CD14-positive monocyte (primary cell): Measurements from ENCODE around the gene CLEC1B. TPM values are rescaled to one million over a fixed set of nuclear protein-coding genes. Genes with fewer than 3 reads are reported as not detected.
A peak's percentile ranks its signal among the peaks of the same experiment; 100 is the strongest.
"Not testable (repeated sequence)": the region's sequence is repeated elsewhere in the genome, so short reads cannot be mapped to it uniquely, and the experiment has no call there.

Experiments
- DNase-seq, 3 donors: peaks; one replicate each; pipeline ENCODE4 v3.0.0-alpha.2; 2011 to 2022
- H2AFZ ChIP-seq: 2 replicates; pipeline ENCODE4 v1.6.0; 2012; ENCODE audit warnings: mild to moderate bottlenecking, low read depth, low read length, inconsistent platforms; ENCODE audit not compliant: insufficient read depth, poor library complexity, severe bottlenecking
- H3K27ac ChIP-seq, 2 donors: 1 replicate in 1 of 2; 2 replicates in 1 of 2; pipeline ENCODE4 v1.5.1; 2012 to 2013; ENCODE audit warnings: low read length in 2 of 2, control low read depth in 1 of 2, inconsistent platforms in 1 of 2, low read depth in 1 of 2, mild to moderate bottlenecking in 1 of 2
- H3K27me3 ChIP-seq, 2 donors: one replicate each; pipeline versions ENCODE4 v1.6.0 to v1.6.1; 2011 to 2013; ENCODE audit warnings: low read length in 2 of 2; ENCODE audit not compliant: control insufficient read depth in 2 of 2, insufficient read depth in 2 of 2
- H3K36me3 ChIP-seq, 2 donors: replicated peaks in 1 of 2; 1 replicate in 1 of 2; 2 replicates in 1 of 2; pipeline versions ENCODE4 v1.5.1 to v1.6.1; 2012 to 2013; ENCODE audit warnings: low read length in 2 of 2, control low read depth in 1 of 2, inconsistent platforms in 1 of 2, mild to moderate bottlenecking in 1 of 2; ENCODE audit not compliant: insufficient read depth in 2 of 2, control insufficient read depth in 1 of 2
- H3K4me1 ChIP-seq, 2 donors: 1 replicate in 1 of 2; 2 replicates in 1 of 2; pipeline versions ENCODE4 v1.5.1 to v1.6.1; 2012 to 2013; ENCODE audit warnings: low read length in 2 of 2, control low read depth in 1 of 2, inconsistent platforms in 1 of 2, mild to moderate bottlenecking in 1 of 2, moderate library complexity in 1 of 2; ENCODE audit not compliant: insufficient read depth in 2 of 2, control insufficient read depth in 1 of 2
- H3K4me2 ChIP-seq: replicated peaks from 2 replicates; pipeline ENCODE3; 2012; ENCODE audit warnings: low read length, moderate library complexity, mild to moderate bottlenecking; ENCODE audit not compliant: poor library complexity, severe bottlenecking; ENCODE audit errors: extremely low read depth
- H3K4me3 ChIP-seq, 3 experiments: fragments of 200-600 bp in 1 of 3; sonication (generic) in 1 of 3; replicated peaks in 1 of 3; 1 replicate in 2 of 3; 2 replicates in 1 of 3; pipeline ENCODE4 v1.5.1; 2011 to 2013; ENCODE audit warnings: low read length in 3 of 3, mild to moderate bottlenecking in 3 of 3, control low read depth in 2 of 3, low read depth in 2 of 3, inconsistent platforms in 1 of 3, moderate library complexity in 1 of 3
- H3K79me2 ChIP-seq: 2 replicates; pipeline ENCODE4 v1.6.0; 2012; ENCODE audit warnings: mild to moderate bottlenecking, control low read depth, inconsistent platforms, low read length, moderate library complexity; ENCODE audit not compliant: insufficient read depth
- H3K9ac ChIP-seq: 2 replicates; pipeline ENCODE4 v1.6.0; 2017; ENCODE audit warnings: low read length, mild to moderate bottlenecking; ENCODE audit not compliant: insufficient read depth, poor library complexity, severe bottlenecking
- H3K9me3 ChIP-seq, 2 donors: replicated peaks in 1 of 2; 1 replicate in 1 of 2; 2 replicates in 1 of 2; pipeline versions ENCODE4 v1.5.1 to v1.6.1; 2012 to 2013; ENCODE audit warnings: low read length in 2 of 2, control low read depth in 1 of 2; ENCODE audit not compliant: control insufficient read depth in 1 of 2, insufficient read depth in 1 of 2
- H4K20me1 ChIP-seq: 2 replicates; pipeline ENCODE4 v1.6.0; 2012; ENCODE audit warnings: mild to moderate bottlenecking, low read length, control low read depth, moderate library complexity; ENCODE audit not compliant: insufficient read depth
- H3K27ac Mint-ChIP-seq, 7 donors: one replicate each; pipeline ENCODE4 v1.8.0; 2020; ENCODE audit warnings: mild to moderate bottlenecking in 7 of 7, mixed read lengths in 7 of 7, moderate library complexity in 6 of 7, inconsistent platforms in 2 of 7
- H3K27me3 Mint-ChIP-seq, 3 donors: one replicate each; pipeline ENCODE4 v1.8.0; 2021 to 2022; ENCODE audit warnings: low read depth in 3 of 3, mild to moderate bottlenecking in 3 of 3, mixed read lengths in 3 of 3, moderate library complexity in 3 of 3, inconsistent platforms in 1 of 3
- H3K36me3 Mint-ChIP-seq, 2 donors: one replicate each; pipeline ENCODE4 v1.8.0; 2020; ENCODE audit warnings: mixed read lengths in 2 of 2, inconsistent platforms in 1 of 2, mild to moderate bottlenecking in 1 of 2
- H3K4me1 Mint-ChIP-seq: one replicate; pipeline ENCODE4 v1.8.0; 2020; ENCODE audit warnings: mild to moderate bottlenecking, mixed read lengths
- H3K4me3 Mint-ChIP-seq, 2 donors: one replicate each; pipeline ENCODE4 v1.8.0; 2020; ENCODE audit warnings: mild to moderate bottlenecking in 2 of 2, mixed read lengths in 2 of 2, moderate library complexity in 1 of 2
- H3K9me3 Mint-ChIP-seq, 7 donors: one replicate each; pipeline ENCODE4 v1.8.0; 2020 to 2022; ENCODE audit warnings: mixed read lengths in 7 of 7, mild to moderate bottlenecking in 6 of 7, moderate library complexity in 6 of 7, inconsistent platforms in 2 of 7
- CTCF ChIP-seq: fragments of 200-600 bp; IDR thresholded peaks from one replicate; pipeline ENCODE4 v1.8.0; 2022; ENCODE audit warnings: antibody characterized with exemption, mild to moderate bottlenecking
- WGBS: methylation state at CpG from one replicate; pipeline ENCODE4 v1.1.5; 2013; ENCODE audit warnings: missing lambda C conversion rate; ENCODE audit not compliant: insufficient coverage; 5-methylcytosine and 5-hydroxymethylcytosine counted together
- intact Hi-C, 2 donors: fragments of 100-400 bp; cut with micrococcal nuclease; formaldehyde crosslinking; loops; one replicate each; pipeline versions ENCODE4 v1.15.0 to v1.15.1; 2023
- polyA plus RNA-seq, 3 donors: library from polyadenylated mRNA; depleted of rRNA in 1 of 3; unstranded in 2 of 3; stranded (reverse) in 1 of 3; fragments of 300-500 nt in 2 of 3; fragments of >200 nt in 1 of 3; fragmentation: Illumina TruSeq in 2 of 3; gene quantifications; 1 replicate in 2 of 3; 2 replicates in 1 of 3; pipeline ENCODE4 v1.2.3, GENCODE V29; 2012 to 2021

CLEC1B gene
- polyA plus RNA-seq, 3 donors, result 3.5 to 3.9 TPM; not detected in 1

GRCh38 chr12:9975614-9976013, 23.3 kb downstream of the CLEC1B start:
- Histone ChIP-seq H3K36me3 (peaks cover 18 to 61% of the 10 kb centered on the region in 2 donors), H3K27me3 (no peaks in the 10 kb centered on the region), H4K20me1 (peaks cover 84% of the 10 kb centered on the region), H3K4me2 (peak overlapping the region; percentile 72), H3K9ac (no peak overlapping the region), H3K9me3 (peaks cover 0 to 9% of the 10 kb centered on the region in 2 donors), H3K27ac (peak overlapping the region; percentile 47 to 76), H3K4me3 (peak overlapping the region; percentile 86 to 100 (median 98)), H2AFZ (no peak overlapping the region), H3K4me1 (peaks cover 63 to 78% of the 10 kb centered on the region in 2 donors), H3K79me2 (peaks cover 100% of the 10 kb centered on the region)
- Mint-ChIP-seq H3K4me1 (peaks cover 81% of the 10 kb centered on the region), H3K27me3 (no peaks in the 10 kb centered on the region), H3K9me3 (peaks cover 0 to 19% (median 7%) of the 10 kb centered on the region in 7 donors), H3K4me3 (peak overlapping the region; percentile 58 to 100), H3K36me3 (peaks cover 75 to 84% of the 10 kb centered on the region in 2 donors), H3K27ac (peak overlapping the region; percentile 15 to 89 (median 77))
- 100% methylated on average over 1 of the region's 2 CpGs for WGBS
- TF ChIP-seq CTCF, result no peak
- intact Hi-C loops, result loop anchor here (5.0 to 10.0 kb wide), 3 partner anchors 33 to 52 kb away; no protein-coding TSS in a partner anchor
- no peak for DNase-seq

GRCh38 chr12:9974731-9975130, 24.2 kb downstream of the CLEC1B start:
- peak overlapping the region in 1 of 2 donors; percentile 76 for H3K27ac ChIP-seq
- peaks cover 100% of the 10 kb centered on the region for H3K79me2 ChIP-seq
- H3K4me1 ChIP-seq, result peaks cover 61 to 78% of the 10 kb centered on the region in 2 donors
- peak overlapping the region; percentile 24 for H3K9ac ChIP-seq
- intact Hi-C loops, result loop anchor here (5.0 to 10.0 kb wide), 3 partner anchors 32 to 53 kb away; no protein-coding TSS in a partner anchor
- peak overlapping the region; percentile 58 to 100 for H3K4me3 Mint-ChIP-seq
- H3K9me3 Mint-ChIP-seq, result peaks cover 0 to 16% (median 7%) of the 10 kb centered on the region in 7 donors
- peak overlapping the region; percentile 72 for H3K4me2 ChIP-seq
- H3K4me3 ChIP-seq, result peak overlapping the region; percentile 86 to 100 (median 98)
- H3K36me3 Mint-ChIP-seq, result peaks cover 66 to 79% of the 10 kb centered on the region in 2 donors
- peaks cover 78% of the 10 kb centered on the region for H3K4me1 Mint-ChIP-seq
- not testable (repeated sequence) for H3K27me3 ChIP-seq, H3K9me3 ChIP-seq, H2AFZ ChIP-seq, H3K27me3 Mint-ChIP-seq
- WGBS, result no CpG with 5 or more reads among the region's 2 CpGs
- peaks cover 10 to 52% of the 10 kb centered on the region in 2 donors for H3K36me3 ChIP-seq
- peaks cover 75% of the 10 kb centered on the region for H4K20me1 ChIP-seq
- H3K27ac Mint-ChIP-seq, result peak overlapping the region; percentile 54 to 89 (median 85)
- peak in 1 of 3 donors; percentile 49 for DNase-seq
